ENCODE measurements around the gene SGPP2. TPM values are rescaled to one million over a fixed set of nuclear protein-coding genes. Genes with fewer than 3 reads are reported as not detected.
"Not testable (repeated sequence)": the region's sequence is repeated elsewhere in the genome, so short reads cannot be mapped to it uniquely, and the experiment has no call there.

The SGPP2 gene
- total RNA-seq, 3 donors from 2014 or later, result 0.32 to 8.8 (median 1.3) TPM

DNA sequence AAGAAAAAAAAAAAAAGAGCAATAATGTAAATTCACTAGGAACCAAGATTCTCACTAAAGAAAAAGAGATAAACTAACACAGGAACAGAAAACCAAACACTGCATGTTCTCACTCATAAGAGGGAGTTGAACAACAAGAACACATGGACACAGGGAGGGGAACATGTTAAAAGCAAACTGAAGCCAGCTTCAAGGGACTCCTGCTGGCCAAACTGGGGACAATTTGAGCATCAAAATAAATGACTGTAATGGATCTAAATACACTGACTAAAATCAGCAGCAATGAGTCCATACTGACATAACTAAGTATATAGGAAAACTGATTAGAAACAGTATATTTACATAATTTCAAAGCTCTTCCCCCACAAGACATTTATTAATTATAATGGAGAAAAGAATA, 158.6 kb downstream of the SGPP2 start:
- no peak overlapping the region for H3K27ac ChIP-seq
- no peaks in the 10 kb centered on the region for H3K27me3 ChIP-seq
- DNase-seq (ENCODE audit: low spot score in 2 of 2), result no peak
- intact Hi-C loops (cut with DNase I; ENCODE audit: low total_unique reads), result no loop called here
- H3K4me3 ChIP-seq, result no peak overlapping the region
- H3K4me1 ChIP-seq, result no peaks in the 10 kb centered on the region
- H3K36me3 ChIP-seq, result no peaks in the 10 kb centered on the region
- no peaks in the 10 kb centered on the region for H3K9me3 ChIP-seq
- TF ChIP-seq, protein P1, sequence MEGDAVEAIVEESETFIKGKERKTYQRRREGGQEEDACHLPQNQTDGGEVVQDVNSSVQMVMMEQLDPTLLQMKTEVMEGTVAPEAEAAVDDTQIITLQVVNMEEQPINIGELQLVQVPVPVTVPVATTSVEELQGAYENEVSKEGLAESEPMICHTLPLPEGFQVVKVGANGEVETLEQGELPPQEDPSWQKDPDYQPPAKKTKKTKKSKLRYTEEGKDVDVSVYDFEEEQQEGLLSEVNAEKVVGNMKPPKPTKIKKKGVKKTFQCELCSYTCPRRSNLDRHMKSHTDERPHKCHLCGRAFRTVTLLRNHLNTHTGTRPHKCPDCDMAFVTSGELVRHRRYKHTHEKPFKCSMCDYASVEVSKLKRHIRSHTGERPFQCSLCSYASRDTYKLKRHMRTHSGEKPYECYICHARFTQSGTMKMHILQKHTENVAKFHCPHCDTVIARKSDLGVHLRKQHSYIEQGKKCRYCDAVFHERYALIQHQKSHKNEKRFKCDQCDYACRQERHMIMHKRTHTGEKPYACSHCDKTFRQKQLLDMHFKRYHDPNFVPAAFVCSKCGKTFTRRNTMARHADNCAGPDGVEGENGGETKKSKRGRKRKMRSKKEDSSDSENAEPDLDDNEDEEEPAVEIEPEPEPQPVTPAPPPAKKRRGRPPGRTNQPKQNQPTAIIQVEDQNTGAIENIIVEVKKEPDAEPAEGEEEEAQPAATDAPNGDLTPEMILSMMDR (IDR thresholded peaks at IDR 0.05), result no peak
- TF ChIP-seq POLR2AphosphoS5 (IDR thresholded peaks at IDR 0.05), result no peak
- TF ChIP-seq POLR2A (IDR thresholded peaks at IDR 0.05), result no peak

DNA sequence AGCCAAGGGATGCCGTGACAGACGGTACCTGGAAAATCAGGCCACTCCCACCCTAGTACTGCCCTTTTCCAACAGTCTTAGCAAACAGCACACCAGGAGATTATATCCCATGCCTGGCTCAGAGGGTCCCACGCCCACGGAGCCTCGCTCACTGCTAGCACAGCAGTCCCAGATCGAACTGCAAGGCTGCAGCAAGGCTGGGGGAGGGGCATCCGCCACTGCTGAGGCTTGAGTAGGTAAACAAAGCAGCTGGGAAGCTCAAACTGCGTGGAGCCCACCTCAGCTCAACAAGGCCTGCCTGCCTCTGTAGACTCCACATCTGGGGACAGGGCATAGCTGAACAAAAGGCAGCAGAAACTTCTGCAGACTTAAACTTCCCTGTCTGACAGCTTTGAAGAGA, 160.2 kb downstream of the SGPP2 start:
- H3K4me3 ChIP-seq; H3K36me3 ChIP-seq; H3K27ac ChIP-seq; H3K27me3 ChIP-seq; DNase-seq (ENCODE audit: low spot score in 2 of 2); H3K9me3 ChIP-seq; intact Hi-C loops (cut with DNase I; ENCODE audit: low total_unique reads); H3K4me1 ChIP-seq: not testable (repeated sequence)

DNA sequence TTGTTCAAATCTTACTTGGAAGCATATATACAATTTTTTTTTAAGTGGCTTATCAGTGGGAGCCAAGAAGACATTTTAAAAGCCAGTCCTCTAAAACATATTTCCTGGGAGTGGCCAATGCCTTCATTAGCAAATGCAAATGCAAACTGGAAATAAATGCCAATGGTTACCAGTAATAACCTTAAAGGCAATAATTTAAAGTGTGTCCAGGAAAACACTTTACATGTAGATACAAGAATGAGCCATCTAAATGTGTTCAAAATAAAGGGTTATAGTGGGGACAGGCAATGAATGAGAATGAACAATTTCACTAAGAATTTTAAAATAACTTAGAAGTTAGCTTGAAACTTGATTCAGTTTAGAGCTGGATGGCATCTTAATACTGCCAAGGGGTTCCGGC, 167.3 kb downstream of the SGPP2 start:
- no peaks in the 10 kb centered on the region for H3K9me3 ChIP-seq
- no peak overlapping the region for H3K4me3 ChIP-seq
- no peak for TF ChIP-seq POLR2A (IDR thresholded peaks at IDR 0.05)
- H3K36me3 ChIP-seq, result no peaks in the 10 kb centered on the region
- no peak for DNase-seq (ENCODE audit: low spot score in 2 of 2)
- intact Hi-C loops (cut with DNase I; ENCODE audit: low total_unique reads), result no loop called here
- no peaks in the 10 kb centered on the region for H3K27me3 ChIP-seq
- H3K27ac ChIP-seq, result no peak overlapping the region
- H3K4me1 ChIP-seq, result no peaks in the 10 kb centered on the region

DNA sequence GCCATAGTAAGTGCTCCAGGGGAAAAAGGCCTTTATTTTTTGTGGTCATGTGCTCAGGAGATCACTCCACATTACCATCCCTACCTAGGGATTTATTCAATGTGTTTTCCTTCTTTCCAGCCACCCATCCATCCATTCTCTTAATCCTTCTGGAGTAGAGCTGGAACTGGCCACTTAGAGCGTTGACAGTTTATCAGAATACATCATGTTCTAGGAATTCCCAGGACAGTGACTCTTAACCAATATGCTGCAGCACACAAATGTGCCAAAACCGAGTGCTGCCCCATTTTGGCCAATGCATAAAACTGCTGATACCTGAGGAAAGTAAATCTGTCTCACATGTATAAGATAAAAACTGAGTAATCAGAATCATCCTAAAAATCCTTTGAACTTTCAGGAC, 167.8 kb downstream of the SGPP2 start:
- Histone ChIP-seq H3K36me3 (no peaks in the 10 kb centered on the region), H3K27me3 (no peaks in the 10 kb centered on the region), H3K4me3 (no peak overlapping the region), H3K9me3 (no peaks in the 10 kb centered on the region), H3K4me1 (no peaks in the 10 kb centered on the region), H3K27ac (no peak overlapping the region)
- no peak for DNase-seq (ENCODE audit: low spot score in 2 of 2)
- TF ChIP-seq, protein P1 (IDR thresholded peaks at IDR 0.05), result no peak
- no peak for TF ChIP-seq POLR2A (IDR thresholded peaks at IDR 0.05)
- no peak for TF ChIP-seq POLR2AphosphoS5 (IDR thresholded peaks at IDR 0.05)
- intact Hi-C loops (cut with DNase I; ENCODE audit: low total_unique reads), result no loop called here

DNA sequence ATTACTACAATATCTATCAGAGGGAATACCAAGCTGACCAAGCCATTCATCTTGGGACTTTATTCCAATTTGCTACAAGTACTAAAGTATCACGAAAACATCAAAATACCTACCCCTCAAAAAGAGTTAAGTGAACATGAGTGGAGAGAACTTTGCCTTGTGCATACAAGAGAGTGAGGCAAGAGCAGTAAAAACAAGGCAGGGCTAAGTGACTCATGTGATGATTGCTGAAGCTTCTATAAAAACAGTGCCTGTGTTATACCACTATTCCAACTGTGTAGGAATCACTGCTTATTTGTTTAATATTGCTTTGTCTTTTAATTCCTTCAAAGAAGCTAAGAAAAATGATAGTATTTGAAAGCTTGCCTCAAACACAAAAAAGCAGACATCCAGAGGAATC, 170.3 kb downstream of the SGPP2 start:
- Histone ChIP-seq H3K36me3 (no peaks in the 10 kb centered on the region), H3K4me1 (no peaks in the 10 kb centered on the region), H3K27me3 (no peaks in the 10 kb centered on the region), H3K4me3 (no peak overlapping the region), H3K9me3 (no peaks in the 10 kb centered on the region), H3K27ac (no peak overlapping the region)
- intact Hi-C loops (cut with DNase I; ENCODE audit: low total_unique reads), result loop anchor here (5.0 kb wide), 1 partner anchor 648 kb away; no protein-coding TSS in a partner anchor
- DNase-seq (ENCODE audit: low spot score in 2 of 2), result no peak
- TF ChIP-seq, protein P1 (IDR thresholded peaks at IDR 0.05), result no peak
- TF ChIP-seq POLR2A (IDR thresholded peaks at IDR 0.05), result no peak
- no peak for TF ChIP-seq POLR2AphosphoS5 (IDR thresholded peaks at IDR 0.05)

DNA sequence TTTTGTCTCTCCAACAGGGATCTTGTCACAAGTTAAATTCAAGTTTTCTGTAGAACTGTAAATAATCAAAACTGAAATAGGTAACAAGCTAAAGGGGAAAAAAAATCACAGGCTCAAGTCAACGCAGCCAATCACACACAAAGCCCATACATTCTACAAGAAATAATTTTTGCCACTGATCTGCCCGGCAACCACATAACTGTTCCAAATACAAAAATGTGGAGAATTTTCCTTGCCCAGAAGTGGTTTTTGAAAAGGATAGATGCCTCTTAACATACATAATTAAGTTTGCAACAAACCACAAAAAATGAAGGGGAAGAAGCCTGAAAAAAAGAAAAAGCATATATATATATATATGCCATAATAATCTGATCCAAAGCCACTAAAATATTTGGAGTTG, 171.2 kb downstream of the SGPP2 start:
- Histone ChIP-seq H3K27ac (no peak overlapping the region), H3K36me3 (no peaks in the 10 kb centered on the region), H3K4me3 (no peak overlapping the region), H3K9me3 (no peaks in the 10 kb centered on the region), H3K27me3 (no peaks in the 10 kb centered on the region), H3K4me1 (no peaks in the 10 kb centered on the region)
- DNase-seq (ENCODE audit: low spot score in 2 of 2), result no peak
- intact Hi-C loops (cut with DNase I; ENCODE audit: low total_unique reads), result loop anchor here (5.0 kb wide), 1 partner anchor 647 kb away; no protein-coding TSS in a partner anchor
- TF ChIP-seq POLR2A (IDR thresholded peaks at IDR 0.05), result no peak
- TF ChIP-seq, protein P1 (IDR thresholded peaks at IDR 0.05), result no peak
- TF ChIP-seq POLR2AphosphoS5 (IDR thresholded peaks at IDR 0.05), result no peak
